NCI-H187 treated with DMSO at 0.1 percent for 48 hours (cell line): ENCODE data around the gene FES.
"Not testable (repeated sequence)": the region's sequence is repeated elsewhere in the genome, so short reads cannot be mapped to it uniquely, and the experiment has no call there.

Source experiments
- DNase-seq: peaks from one replicate; lab custom pipeline; 2025; lab: John Stamatoyannopoulos, UW

FES gene

DNA sequence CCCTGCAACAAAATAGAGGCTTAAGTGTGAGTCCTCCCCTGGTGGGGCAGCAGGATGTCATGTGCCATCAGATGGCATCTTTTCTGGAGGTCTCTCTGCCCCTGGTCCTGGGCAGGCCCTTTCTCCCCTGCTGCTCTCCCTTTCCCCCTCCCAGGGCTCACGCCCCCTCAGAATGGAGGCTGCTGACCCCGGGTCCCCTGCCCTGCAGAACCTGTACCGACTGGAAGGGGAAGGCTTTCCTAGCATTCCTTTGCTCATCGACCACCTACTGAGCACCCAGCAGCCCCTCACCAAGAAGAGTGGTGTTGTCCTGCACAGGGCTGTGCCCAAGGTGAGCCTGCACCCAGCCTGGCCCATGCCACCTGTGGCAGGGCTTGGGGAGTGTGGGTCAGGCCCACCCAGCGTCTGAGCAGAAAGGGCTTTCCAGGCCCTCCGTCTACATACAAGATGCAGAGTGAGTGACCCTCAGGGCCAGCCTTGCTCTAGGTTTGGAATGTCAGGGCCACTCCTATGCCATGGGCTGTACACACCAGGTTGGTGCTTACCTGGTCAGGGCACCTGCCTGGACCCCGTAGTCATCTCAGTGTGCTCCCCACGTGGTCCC is 7.1 kb downstream of the FES start:
- no peak for DNase-seq

GRCh38 chr15:90892023-90892422 is 7.7 kb downstream of the FES start:
- no peak for DNase-seq

GRCh38 chr15:90892498-90893174 is 8.3 kb downstream of the FES start:
- DNase-seq: no peak

DNA sequence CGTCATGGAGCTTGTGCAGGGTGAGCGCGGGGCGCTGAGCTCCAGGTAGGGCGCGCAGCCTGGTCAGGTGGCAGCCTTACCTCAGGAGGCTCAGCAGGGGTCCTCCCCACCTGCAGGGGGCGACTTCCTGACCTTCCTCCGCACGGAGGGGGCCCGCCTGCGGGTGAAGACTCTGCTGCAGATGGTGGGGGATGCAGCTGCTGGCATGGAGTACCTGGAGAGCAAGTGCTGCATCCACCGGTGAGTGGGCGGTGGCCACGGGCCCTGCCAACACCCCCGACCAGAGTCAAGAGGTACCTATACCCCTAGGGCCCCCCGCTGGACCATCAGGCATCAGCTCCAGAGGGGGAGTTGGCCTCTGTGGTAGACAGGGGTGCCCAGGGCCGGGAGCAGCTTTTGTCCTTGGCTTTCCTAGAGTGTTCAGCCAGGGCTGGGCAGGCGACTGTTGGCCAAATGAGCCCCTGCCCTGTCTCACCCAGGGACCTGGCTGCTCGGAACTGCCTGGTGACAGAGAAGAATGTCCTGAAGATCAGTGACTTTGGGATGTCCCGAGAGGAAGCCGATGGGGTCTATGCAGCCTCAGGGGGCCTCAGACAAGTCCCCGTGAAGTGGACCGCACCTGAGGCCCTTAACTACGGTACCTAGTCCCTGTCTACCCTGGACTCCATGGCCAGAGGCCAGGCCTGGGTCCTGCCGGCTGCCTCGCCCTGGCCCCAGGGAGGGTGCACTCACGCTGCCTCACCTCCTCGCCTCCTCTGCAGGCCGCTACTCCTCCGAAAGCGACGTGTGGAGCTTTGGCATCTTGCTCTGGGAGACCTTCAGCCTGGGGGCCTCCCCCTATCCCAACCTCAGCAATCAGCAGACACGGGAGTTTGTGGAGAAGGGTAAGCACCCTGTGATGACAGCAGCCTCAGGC is 9.1 kb downstream of the FES start:
- DNase-seq: no peak

- no peak for DNase-seq
Measured at GRCh38 chr15:90895571-90896117, 11.3 kb downstream of the FES start.

- not testable (repeated sequence) for DNase-seq
Measured at GRCh38 chr15:90897131-90897655, 12.9 kb downstream of the FES start.

DNA sequence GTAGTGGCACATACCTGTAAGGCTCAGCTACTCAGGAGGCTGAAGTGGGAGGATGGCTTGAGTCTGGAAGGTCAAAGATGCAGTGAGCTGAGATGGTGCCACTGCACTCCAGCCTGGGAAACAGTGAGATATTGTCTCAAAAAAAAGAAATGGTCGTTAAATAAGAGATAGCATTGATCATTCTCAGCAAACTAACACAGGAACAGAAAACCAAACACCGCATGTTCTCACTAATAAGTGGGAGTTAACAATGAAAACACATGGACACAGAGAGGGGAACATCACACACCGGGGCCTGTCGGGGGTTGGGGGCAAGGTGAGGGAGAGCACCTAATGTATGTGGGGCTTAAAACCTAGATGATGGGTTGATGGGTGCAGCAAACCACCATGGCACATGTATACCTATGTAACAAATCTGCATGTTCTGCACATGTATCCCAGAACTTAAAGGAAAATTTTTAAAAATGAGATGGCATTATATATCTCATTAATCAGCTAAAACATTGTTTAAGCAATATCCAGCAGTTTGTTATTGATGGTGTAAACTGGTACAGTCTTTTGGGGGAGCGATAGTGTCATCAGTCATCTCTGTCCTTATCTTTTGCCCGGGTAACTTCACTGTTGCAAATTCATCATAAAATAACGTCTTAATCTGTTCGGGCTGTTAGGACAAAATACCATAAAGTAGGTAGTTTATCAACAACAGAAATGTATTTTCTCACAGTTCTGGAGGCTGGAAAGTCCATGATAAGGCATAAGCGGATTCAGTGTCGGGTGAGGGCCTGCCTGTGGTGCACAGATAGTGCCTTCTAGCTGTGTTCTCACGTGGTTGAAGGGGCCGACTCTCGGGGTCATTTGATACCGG is 17.1 kb downstream of the FES start:
- DNase-seq: no peak

DNA sequence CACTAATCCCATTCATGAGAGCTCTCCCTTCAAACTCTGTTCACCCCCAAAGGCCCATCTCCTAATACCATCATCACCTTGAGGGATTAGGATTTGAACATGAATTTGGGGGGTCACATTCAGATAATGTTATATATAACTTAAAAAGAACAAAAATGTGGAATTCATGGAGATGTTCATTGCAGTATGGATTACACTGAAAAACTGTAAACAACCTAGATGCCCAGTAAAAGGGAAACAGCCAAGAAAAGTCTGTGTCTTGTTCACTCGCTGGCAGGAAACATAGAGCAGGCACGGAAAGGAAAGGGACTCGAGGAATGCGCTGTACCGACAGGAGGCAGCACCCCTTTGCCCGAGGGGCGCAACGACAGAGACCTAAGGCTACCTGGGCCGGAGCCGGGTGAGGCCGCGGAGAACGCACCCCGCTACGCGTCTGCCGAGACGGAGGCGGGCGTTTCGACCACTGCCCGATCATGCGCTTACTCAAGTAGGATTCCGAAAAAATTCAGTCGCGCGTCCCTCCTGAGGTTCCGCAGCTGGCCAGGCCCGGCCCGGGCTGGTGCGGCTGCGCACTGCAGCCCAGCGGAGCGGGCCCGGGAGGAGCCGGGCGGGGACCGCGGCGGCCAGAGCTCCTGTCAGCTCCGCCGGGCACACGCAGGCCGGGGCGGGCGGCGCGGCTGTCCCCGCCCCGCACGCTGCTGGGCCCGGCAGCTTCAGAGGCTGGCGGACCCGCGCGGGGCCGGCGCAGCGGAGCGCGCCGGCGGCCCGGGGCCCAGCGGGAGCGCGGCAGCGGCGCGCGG is 17.9 kb downstream of the FES start:
- DNase-seq: peak; percentile 30

GRCh38 chr15:90902840-90903732 is 18.8 kb downstream of the FES start, which contains the start of gene MAN2A2:
Gene MAN2A2 (plus strand): TSS chr15:90903302. CDS start chr15:90904208, 906 bp downstream.
- DNase-seq: no peak

DNA sequence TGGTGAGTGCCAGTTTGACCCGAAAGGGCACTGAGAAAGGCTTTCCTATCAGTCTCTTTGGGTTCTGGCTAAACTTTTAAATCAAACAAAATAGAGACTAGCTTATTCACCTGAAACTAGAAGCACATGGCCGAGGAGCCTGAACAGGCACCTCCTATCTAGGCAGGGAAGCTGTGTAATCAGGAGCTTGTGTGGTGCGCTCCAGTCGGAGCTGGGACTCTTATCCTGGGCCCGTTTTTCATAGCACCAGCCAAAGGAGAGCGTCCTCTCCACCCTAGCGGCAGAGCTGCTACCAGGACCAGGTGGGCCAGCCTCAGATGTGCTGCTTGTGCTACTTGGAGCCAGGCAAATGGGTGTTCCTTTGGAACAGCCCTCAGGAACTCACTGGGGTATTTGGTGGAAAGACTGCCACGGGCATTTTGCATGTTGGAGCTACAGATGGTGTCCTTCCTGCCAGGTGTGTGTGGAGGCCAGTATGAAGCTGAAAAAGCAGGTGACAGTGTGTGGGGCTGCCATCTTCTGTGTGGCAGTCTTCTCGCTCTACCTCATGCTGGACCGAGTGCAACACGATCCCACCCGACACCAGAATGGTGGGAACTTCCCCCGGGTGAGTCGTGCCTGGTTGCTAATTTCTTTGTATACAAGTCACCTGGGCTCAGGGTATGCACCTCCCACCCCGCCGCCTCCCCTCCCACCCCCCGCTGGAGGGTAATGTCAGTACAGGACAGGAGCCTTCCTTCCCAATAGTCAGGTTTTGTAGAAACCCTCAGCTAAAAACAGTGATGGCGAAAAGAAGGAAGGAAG is 19.6 kb downstream of the FES start:
- DNase-seq: no peak

- no peak for DNase-seq
Measured at GRCh38 chr15:90904746-90905145, 20.4 kb downstream of the FES start.

DNA sequence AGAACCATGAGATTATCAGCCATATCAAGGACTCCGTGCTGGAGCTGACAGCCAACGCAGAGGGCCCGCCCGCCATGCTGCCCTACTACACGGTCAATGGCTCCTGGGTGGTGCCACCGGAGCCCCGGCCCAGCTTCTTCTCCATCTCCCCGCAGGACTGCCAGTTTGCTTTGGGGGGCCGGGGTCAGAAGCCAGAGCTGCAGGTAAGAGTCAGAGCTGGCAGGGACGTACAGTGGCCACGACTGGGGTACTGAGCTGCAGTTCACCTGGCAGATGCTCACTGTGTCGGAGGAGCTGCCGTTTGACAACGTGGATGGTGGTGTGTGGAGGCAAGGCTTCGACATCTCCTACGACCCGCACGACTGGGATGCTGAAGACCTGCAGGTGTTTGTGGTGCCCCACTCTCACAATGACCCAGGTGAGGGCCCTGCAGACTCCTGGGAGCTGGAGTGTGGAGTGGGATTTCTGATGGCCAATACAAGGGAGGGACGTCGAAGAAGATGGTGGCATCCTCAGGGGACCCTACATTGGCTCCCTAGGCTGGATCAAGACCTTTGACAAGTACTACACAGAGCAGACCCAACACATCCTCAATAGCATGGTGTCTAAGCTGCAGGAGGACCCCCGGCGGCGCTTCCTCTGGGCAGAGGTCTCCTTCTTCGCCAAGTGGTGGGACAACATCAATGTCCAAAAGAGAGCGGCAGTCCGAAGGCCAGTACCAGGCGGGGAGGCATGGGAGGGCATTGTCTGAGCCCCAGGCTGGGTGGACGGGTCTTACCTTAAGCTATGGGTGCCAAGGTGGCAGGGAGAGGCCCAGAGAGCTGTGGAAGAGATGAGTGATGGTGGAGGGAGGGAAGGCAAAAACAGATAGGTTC is 21.2 kb downstream of the FES start:
- DNase-seq: no peak

DNA sequence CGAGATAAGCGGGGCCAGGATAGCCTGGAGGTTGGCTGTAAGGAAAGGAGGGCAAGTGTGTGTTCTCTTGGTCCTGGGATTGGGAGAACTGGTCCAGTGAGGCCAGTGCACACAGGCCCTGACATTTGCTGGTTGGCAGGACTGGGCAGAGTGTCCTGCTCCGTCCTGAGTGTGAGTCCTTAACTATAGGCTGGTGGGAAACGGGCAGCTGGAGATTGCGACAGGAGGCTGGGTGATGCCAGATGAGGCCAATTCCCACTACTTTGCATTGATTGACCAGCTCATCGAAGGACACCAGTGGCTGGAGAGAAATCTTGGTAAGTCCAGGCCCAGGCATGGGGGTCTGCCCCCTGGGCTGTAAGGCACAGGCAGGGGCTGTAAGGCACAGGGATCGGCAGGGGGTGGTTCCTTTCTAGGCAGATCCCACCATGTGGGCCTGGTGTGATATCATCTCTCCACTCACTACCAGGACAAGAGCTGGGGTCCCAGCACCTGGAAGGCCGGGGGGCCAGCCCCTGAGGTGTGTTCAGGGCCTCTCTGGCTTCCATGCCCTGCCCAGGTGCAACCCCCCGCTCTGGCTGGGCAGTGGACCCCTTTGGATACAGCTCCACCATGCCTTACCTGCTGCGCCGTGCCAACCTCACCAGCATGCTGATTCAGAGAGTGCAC is 22.0 kb downstream of the FES start:
- DNase-seq: no peak

DNA sequence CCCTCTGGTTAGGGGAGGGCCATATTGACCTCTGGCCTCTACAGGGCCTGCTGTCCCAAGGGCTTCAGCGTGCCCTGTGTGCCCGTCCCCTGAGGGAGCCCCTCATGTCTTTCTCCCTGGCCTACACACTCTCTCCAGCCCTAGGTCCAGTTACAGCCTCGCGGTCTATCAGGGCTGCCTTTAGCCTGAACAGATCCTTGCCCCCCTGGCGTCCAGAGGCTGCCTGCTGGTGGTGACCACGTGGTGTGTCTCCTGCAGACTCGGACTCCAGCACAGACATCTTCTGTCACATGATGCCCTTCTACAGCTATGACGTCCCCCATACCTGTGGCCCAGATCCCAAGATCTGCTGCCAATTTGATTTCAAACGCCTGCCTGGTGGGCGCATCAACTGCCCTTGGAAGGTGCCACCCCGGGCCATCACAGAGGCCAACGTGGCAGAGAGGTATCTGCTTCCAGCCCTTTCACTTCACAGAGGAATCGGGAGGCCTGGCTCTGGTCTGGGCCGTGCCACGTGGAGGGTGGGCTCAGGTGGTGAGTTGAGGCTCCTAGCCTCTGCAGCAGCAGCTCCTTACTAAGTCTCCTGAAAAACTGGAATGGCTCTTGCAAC is 22.9 kb downstream of the FES start:
- DNase-seq: no peak

- DNase-seq: no peak
Measured at GRCh38 chr15:90907838-90908507, 23.7 kb downstream of the FES start.

- not testable (repeated sequence) for DNase-seq
Measured at GRCh38 chr15:90909449-90909848, 25.1 kb downstream of the FES start.
